ENCODE results near the gene PTK6.
"Not testable (repeated sequence)": the region's sequence is repeated elsewhere in the genome, so short reads cannot be mapped to it uniquely, and the experiment has no call there.

PTK6 gene

DNA sequence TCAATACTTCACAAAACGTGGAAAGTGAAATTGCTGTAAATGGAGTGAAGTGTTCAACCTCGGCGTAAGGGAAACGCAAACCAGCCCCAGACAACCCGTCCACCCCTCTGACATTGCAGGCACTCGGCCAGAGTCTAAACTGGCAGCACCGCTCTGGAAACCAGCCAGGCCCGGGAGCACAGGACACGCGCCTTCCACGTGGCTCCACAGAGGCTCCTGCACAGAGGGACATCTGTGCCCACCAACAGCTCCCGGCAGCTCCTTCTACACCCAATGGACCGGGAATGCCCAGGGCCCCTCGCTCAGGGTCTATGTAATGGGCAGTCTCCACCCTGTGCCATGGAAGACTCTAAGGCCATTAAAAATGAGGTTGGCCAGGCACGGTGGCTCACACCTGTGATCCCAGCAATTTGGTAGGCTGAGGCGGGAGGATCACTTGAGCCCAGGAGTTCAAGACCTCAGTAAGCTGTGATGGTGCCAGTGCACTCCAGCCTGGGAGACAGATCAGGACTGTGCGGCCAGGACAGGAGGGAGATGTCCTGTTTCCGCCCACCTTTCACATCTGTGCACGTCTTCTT lies 40.2 kb upstream of the PTK6 start:
- DNase-seq (ENCODE audit: low read depth, low spot score), result no peak
- TF ChIP-seq FOXP2 (optimal IDR thresholded peaks at IDR 0.05; ENCODE audit: control extremely low read depth, extremely low read length, insufficient read depth) (no peak), POLR2AphosphoS5 (IDR thresholded peaks at IDR 0.05; ENCODE audit: borderline replicate concordance, low read depth, low read length) (no peak), EZH2 (IDR thresholded peaks at IDR 0.05) (no peak)
- Histone ChIP-seq H3K36me3 (ENCODE audit: insufficient read depth, low read length) (no peaks in the 10 kb centered on the region), H3K27ac (no peak overlapping the region), H3K4me3 (no peak overlapping the region), H3K9me3 (ENCODE audit: low read depth, low read length) (no peaks in the 10 kb centered on the region), H3K9ac (ENCODE audit: insufficient read length) (no peak overlapping the region)

DNA sequence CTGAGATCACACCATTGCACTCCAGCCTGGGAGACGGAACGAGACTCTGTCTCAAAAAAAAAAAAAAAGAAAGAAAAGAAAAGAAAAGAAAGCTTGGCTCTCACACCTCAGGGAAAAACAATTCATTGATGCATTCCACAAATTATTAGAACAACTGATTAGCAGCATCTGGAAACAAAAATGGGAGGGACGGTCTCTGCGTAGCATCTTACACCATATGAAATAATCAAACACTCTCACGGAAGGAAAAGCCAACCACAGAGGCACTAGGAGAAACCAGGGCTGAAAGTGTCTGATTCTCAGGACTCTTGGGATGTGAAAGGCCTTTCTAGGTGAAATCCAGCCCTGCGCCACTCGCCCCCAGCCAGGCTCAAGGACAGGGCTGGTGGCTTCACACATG lies 39.1 kb upstream of the PTK6 start:
- no peak overlapping the region for H3K27ac ChIP-seq
- no peak overlapping the region for H3K4me3 ChIP-seq
- DNase-seq (ENCODE audit: low read depth, low spot score), result no peak
- no peak overlapping the region for H3K9ac ChIP-seq (ENCODE audit: insufficient read length)
- H3K9me3 ChIP-seq (ENCODE audit: low read depth, low read length), result no peaks in the 10 kb centered on the region
- no peaks in the 10 kb centered on the region for H3K36me3 ChIP-seq (ENCODE audit: insufficient read depth, low read length)
- TF ChIP-seq EZH2 (IDR thresholded peaks at IDR 0.05) (no peak), FOXP2 (optimal IDR thresholded peaks at IDR 0.05; ENCODE audit: control extremely low read depth, extremely low read length, insufficient read depth) (no peak), POLR2AphosphoS5 (IDR thresholded peaks at IDR 0.05; ENCODE audit: borderline replicate concordance, low read depth, low read length) (no peak)

DNA sequence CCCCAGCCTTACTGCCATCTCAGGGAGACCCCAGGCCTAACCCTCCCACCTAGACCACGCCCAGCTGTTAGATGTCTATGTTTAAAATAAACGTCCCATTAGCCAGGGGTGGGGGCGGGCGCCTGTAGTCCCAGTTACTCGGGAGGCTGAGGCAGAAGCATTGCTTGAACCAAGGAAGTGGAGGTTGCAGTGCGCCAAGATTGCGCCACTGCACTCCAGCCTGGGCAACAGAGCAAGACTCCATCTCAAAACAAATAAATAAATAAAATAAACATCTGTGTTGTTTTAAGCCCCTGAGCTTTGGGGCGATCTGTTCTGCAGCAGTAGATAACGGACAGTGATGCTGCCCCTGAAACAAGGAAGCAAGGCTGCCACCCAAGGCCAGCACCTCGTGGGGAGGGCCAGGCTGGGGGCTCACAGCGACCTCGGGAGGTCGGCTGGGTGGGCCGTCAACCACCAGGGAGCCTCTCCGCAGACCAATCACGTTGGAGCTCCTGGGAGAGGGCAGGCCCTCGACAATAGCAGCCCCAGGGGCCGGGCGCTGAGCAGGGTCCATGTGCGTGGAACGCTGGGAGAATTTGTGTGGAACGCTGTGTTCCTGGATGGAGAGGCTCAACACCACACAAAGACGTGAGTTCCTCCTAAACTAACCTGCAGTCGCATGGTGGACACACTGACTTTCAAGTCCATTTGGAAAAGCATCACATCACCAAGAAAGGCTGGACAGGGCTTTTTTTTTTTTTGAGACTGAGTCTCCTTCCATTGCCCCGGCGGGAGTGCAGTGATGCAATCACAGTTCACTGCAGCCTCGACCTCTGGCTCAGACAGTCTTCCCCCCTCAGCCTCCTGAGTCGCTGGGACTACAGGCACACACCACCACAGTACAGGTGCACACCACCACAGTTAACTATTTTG lies 37.9 kb upstream of the PTK6 start:
- H3K4me3 ChIP-seq, result no peak overlapping the region; the same call in 1 of the 2 replicates
- H3K36me3 ChIP-seq (ENCODE audit: insufficient read depth, low read length), result no peaks in the 10 kb centered on the region
- no peak overlapping the region for H3K27ac ChIP-seq
- no peaks in the 10 kb centered on the region for H3K9me3 ChIP-seq (ENCODE audit: low read depth, low read length)
- H3K9ac ChIP-seq (ENCODE audit: insufficient read length), result no peak overlapping the region
- no peak for TF ChIP-seq FOXP2 (optimal IDR thresholded peaks at IDR 0.05; ENCODE audit: control extremely low read depth, extremely low read length, insufficient read depth)
- TF ChIP-seq POLR2AphosphoS5 (IDR thresholded peaks at IDR 0.05; ENCODE audit: borderline replicate concordance, low read depth, low read length), result no peak
- no peak for TF ChIP-seq EZH2 (IDR thresholded peaks at IDR 0.05)
- DNase-seq (ENCODE audit: low read depth, low spot score), result no peak

- Histone ChIP-seq H3K36me3 (ENCODE audit: insufficient read depth, low read length) (no peaks in the 10 kb centered on the region), H3K27ac (no peak within 1 kb of the TSS), H3K9me3 (ENCODE audit: low read depth, low read length) (no peaks in the 10 kb centered on the region), H3K9ac (ENCODE audit: insufficient read length) (peak within 1 kb of the TSS; percentile 73), H3K4me3 (peak within 1 kb of the TSS; percentile 83)
- TF ChIP-seq FOXP2 (optimal IDR thresholded peaks at IDR 0.05; ENCODE audit: control extremely low read depth, extremely low read length, insufficient read depth) (no peak), POLR2AphosphoS5 (IDR thresholded peaks at IDR 0.05; ENCODE audit: borderline replicate concordance, low read depth, low read length) (no peak), EZH2 (IDR thresholded peaks at IDR 0.05) (no peak)
- no peak for DNase-seq (ENCODE audit: low read depth, low spot score)
These were observed 37.1 kb upstream of the PTK6 start, which contains the start of gene HELZ2 for GRCh38 chr20:63574156-63574828. HELZ2 (minus strand) TSS chr20:63574239; CDS start chr20:63572385, 1,854 bp downstream.

- no peaks in the 10 kb centered on the region for H3K36me3 ChIP-seq (ENCODE audit: insufficient read depth, low read length)
- TF ChIP-seq FOXP2 (optimal IDR thresholded peaks at IDR 0.05; ENCODE audit: control extremely low read depth, extremely low read length, insufficient read depth) (no peak), EZH2 (IDR thresholded peaks at IDR 0.05) (no peak), POLR2AphosphoS5 (IDR thresholded peaks at IDR 0.05; ENCODE audit: borderline replicate concordance, low read depth, low read length) (no peak)
- peak overlapping the region; percentile 73 for H3K9ac ChIP-seq (ENCODE audit: insufficient read length)
- peak overlapping the region; percentile 83 for H3K4me3 ChIP-seq
- no peaks in the 10 kb centered on the region for H3K9me3 ChIP-seq (ENCODE audit: low read depth, low read length)
- H3K27ac ChIP-seq, result no peak overlapping the region
- no peak for DNase-seq (ENCODE audit: low read depth, low spot score)
These were observed 36.5 kb upstream of the PTK6 start for GRCh38 chr20:63573647-63574131.

DNA sequence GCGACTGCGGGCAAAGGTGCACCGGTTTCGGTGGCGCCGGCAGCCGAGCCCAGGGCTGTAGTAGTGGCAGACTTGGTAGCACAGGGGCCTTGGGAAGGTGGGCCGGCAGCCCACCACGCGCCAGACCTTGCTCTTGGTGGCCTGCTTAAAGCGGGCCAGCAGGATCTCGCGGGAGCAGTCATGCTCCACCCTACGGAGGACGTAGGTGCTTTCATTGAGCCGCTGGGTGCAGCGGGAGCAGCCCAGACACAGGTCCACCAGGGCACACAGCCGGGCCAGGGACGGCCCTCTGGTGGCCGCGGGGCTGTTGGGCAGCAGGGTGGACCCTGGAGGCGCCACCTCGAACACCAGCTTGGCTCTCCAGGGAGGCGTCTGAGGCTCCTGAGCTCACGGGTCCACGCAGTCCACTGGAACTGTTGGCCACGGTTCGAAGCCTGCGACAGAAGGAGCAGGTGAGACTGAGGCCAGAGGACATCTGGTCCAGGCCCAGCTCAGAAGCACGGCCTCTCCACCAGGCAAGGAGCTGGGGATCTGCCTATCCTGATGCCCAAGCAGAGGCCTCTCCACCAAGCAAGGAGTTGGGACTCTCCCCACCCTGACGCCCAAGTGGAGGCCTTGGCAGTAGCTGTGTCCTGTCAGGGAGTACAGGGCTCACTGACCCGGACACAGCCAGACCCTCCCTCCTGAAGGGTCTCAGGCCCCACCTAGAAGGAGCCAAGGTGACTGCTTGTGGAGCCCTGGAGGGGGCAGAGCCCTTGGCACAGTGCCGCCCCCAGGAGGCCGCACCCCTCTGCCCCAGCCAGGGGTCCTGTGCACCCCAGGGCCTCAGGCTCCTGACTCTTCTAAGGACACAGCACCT lies 35.8 kb upstream of the PTK6 start:
- Histone ChIP-seq H3K4me3 (peak overlapping the region; percentile 83), H3K27ac (no peak overlapping the region), H3K36me3 (ENCODE audit: insufficient read depth, low read length) (no peaks in the 10 kb centered on the region), H3K9me3 (ENCODE audit: low read depth, low read length) (no peaks in the 10 kb centered on the region), H3K9ac (ENCODE audit: insufficient read length) (peak overlapping the region; percentile 73)
- no peak for DNase-seq (ENCODE audit: low read depth, low spot score)
- TF ChIP-seq EZH2 (IDR thresholded peaks at IDR 0.05) (no peak), FOXP2 (optimal IDR thresholded peaks at IDR 0.05; ENCODE audit: control extremely low read depth, extremely low read length, insufficient read depth) (no peak), POLR2AphosphoS5 (IDR thresholded peaks at IDR 0.05; ENCODE audit: borderline replicate concordance, low read depth, low read length) (no peak)

DNA sequence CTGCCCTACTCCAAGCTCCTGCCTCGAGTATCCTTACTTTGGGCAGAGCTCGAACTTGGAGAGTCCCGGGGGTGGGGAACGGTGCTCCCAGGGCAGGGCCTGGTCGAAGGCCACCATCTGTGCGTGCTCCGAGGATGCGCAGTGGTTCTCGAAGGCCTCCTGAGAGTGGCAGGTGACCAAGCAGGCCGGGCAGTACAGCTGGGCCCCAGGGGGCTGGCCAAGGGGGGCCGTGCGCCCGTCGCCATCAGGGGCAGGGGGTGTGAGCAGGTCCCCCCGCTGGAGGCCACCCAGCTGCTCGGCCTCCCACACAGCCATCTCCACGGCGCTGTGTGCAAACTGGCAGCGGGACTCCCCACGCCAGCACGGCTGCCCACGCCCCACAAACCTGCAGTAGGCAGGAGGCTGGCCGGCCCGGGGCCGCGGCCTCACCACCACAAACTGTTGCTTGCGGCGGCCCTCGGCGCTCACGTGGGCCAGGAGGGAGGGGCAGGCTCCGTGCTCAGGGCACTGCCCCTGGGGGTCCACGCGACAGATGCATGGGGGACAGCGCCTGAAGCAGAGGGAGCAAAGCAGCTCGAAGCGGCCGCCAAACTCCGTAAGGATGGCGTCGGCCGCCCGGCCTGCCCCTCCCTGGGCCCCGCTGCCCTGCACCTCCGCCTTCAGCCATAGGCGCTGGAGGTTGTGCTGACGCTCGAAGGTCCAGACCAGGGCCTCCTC lies 35.1 kb upstream of the PTK6 start:
- TF ChIP-seq EZH2 (IDR thresholded peaks at IDR 0.05) (no peak), POLR2AphosphoS5 (IDR thresholded peaks at IDR 0.05; ENCODE audit: borderline replicate concordance, low read depth, low read length) (no peak), FOXP2 (optimal IDR thresholded peaks at IDR 0.05; ENCODE audit: control extremely low read depth, extremely low read length, insufficient read depth) (no peak)
- no peak overlapping the region for H3K4me3 ChIP-seq
- DNase-seq (ENCODE audit: low read depth, low spot score), result no peak
- H3K36me3 ChIP-seq (ENCODE audit: insufficient read depth, low read length), result no peaks in the 10 kb centered on the region
- H3K27ac ChIP-seq, result no peak overlapping the region
- H3K9me3 ChIP-seq (ENCODE audit: low read depth, low read length), result no peaks in the 10 kb centered on the region
- H3K9ac ChIP-seq (ENCODE audit: insufficient read length), result no peak overlapping the region

- not testable (repeated sequence) for H3K4me3 ChIP-seq; H3K27ac ChIP-seq; H3K36me3 ChIP-seq (ENCODE audit: insufficient read depth, low read length); H3K9ac ChIP-seq (ENCODE audit: insufficient read length); DNase-seq (ENCODE audit: low read depth, low spot score); H3K9me3 ChIP-seq (ENCODE audit: low read depth, low read length)
These were observed 33.9 kb upstream of the PTK6 start for GRCh38 chr20:63571087-63571478.
